ENCODE results near the gene ETHE1.

The ETHE1 gene

GRCh38 chr19:43464134-43464775 lies 62.7 kb downstream of the ETHE1 start:
- peak; percentile 51 to 67 for DNase-seq (ENCODE audit: low read depth in 2 of 2)

GRCh38 chr19:43463381-43464133 lies 63.4 kb downstream of the ETHE1 start:
- peak; percentile 99 to 100 for DNase-seq (ENCODE audit: low read depth in 2 of 2)

GRCh38 chr19:43462785-43463380 lies 64.1 kb downstream of the ETHE1 start:
- DNase-seq (ENCODE audit: low read depth in 2 of 2) = no peak

GRCh38 chr19:43462383-43462782 lies 64.6 kb downstream of the ETHE1 start:
- DNase-seq (ENCODE audit: low read depth in 2 of 2) = no peak

- DNase-seq (ENCODE audit: low read depth in 2 of 2) = no peak
These were observed 65.7 kb downstream of the ETHE1 start for GRCh38 chr19:43461303-43461702.

GRCh38 chr19:43460362-43461016 lies 66.5 kb downstream of the ETHE1 start:
- no peak for DNase-seq (ENCODE audit: low read depth in 2 of 2)

GRCh38 chr19:43457809-43458208 lies 69.2 kb downstream of the ETHE1 start:
- DNase-seq (ENCODE audit: low read depth in 2 of 2) = no peak

Measured in activated CD4-positive, alpha-beta T cell treated with anti-CD3 and anti-CD28 coated beads for 24 hours (primary cell).